ENCODE measurements around the gene LOC128125822.

LOC128125822 gene

DNA sequence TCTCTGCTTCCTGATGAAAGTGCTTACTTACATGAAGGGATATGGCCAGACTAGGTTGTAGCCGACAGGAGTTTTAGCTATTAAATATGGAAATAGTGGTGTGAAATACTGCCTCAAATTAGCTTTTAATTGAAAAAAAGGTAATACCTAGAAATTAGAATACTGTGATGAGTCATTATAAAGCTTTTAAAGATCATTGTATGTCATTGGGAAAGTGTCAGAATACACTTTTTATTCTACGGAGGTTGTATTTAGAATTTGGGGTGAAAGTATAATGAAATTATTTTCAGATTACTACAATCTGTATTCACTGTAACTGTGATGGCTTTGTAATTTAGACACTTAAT lies 2.2 kb downstream of the LOC128125822 start:
- TF ChIP-seq, protein P1, sequence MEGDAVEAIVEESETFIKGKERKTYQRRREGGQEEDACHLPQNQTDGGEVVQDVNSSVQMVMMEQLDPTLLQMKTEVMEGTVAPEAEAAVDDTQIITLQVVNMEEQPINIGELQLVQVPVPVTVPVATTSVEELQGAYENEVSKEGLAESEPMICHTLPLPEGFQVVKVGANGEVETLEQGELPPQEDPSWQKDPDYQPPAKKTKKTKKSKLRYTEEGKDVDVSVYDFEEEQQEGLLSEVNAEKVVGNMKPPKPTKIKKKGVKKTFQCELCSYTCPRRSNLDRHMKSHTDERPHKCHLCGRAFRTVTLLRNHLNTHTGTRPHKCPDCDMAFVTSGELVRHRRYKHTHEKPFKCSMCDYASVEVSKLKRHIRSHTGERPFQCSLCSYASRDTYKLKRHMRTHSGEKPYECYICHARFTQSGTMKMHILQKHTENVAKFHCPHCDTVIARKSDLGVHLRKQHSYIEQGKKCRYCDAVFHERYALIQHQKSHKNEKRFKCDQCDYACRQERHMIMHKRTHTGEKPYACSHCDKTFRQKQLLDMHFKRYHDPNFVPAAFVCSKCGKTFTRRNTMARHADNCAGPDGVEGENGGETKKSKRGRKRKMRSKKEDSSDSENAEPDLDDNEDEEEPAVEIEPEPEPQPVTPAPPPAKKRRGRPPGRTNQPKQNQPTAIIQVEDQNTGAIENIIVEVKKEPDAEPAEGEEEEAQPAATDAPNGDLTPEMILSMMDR (IDR thresholded peaks at IDR 0.05; ENCODE audit: control insufficient read depth, extremely low read depth, insufficient read depth) = no peak
- DNase-seq (ENCODE audit: low read depth) = no peak
- H3K4me3 ChIP-seq (ENCODE audit: low read depth, low read length) = peak overlapping the region; percentile 62

DNA sequence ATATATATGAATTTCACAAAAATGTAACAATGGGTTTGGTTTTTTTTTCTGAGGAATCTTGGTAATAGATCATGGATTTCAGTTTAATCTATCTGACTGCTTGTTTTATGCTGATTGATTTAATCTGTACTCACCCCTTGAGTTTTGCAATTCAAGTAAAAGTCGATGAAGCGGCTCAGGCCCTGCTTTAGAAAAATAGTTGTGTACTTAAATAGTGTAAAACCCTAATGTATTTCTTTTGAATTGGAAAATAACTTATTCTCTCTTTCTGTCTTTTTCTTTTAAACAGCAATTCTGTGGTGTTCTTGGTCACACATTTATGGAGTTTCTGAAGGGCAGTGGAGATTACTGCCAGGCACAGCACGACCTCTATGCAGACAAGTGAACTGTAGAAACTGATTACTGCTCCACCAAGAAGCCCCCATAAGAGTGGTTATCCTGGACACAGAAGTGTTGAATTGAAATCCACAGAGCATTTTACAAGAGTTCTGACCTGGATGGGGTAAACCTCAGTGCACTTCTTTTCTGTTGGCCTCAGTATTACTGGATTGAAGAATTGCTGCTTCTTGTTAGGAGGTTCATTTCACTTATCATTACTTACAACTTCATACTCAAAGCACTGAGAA lies 4.0 kb downstream of the LOC128125822 start:
- H3K4me3 ChIP-seq (ENCODE audit: low read depth, low read length) = no peak overlapping the region
- TF ChIP-seq, protein P1 (IDR thresholded peaks at IDR 0.05; ENCODE audit: control insufficient read depth, extremely low read depth, insufficient read depth) = no peak

DNA sequence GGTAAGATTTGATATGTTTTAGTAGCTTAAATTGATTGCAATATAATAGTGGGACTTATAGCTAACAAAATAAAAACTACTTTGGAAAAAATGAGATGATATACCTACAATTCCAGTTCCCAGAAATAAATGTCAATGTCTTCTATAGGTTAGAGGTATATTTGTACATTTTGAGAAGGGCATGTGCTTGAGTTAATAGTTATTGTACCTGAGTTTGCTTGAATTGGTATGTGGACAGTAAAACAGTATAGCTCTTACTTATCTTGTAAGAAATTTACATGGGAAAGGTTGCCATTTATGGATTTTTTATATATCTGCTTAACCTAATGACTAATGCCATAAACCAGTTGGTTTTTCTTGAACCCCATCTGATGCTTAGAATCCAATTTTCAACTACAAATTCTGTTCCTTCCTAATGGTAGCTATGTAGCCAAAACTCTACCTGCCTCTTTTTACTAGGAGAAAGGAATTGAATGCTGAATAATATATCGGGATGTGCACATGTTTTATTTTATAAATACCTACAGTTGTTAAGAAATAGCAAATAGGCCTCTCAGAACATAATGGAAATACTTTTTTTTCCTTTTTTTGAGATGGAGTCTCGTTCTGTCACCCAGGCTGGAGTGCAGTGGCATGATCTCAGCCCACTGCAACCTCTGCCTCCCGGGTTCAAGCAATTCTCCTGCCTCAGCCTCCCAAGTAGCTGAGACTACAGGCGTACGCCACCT lies 4.9 kb downstream of the LOC128125822 start:
- no peak for DNase-seq (ENCODE audit: low read depth)
- TF ChIP-seq, protein P1 (IDR thresholded peaks at IDR 0.05; ENCODE audit: control insufficient read depth, extremely low read depth, insufficient read depth) = no peak
- no peak overlapping the region for H3K4me3 ChIP-seq (ENCODE audit: low read depth, low read length)

More for the DNA sequence above, 4.0 kb downstream of the LOC128125822 start:
- no peak for DNase-seq (ENCODE audit: low read depth)

DNA sequence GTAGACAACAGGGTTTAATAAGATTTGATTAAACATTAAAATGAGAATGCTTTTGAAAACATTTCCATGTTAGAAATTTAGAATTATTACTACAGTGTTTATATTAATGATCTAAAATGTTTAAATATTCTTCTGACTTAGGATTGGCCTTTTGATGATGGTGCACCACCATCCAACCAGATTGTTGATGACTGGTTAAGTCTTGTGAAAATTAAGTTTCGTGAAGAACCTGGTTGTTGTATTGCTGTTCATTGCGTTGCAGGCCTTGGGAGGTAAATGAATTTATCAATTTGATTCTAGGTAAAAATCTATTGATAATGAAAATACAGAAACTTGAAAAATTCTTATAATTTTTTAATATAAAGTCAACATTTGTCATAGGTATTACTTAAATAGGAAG lies 6.5 kb downstream of the LOC128125822 start:
- DNase-seq (ENCODE audit: low read depth) = no peak
- TF ChIP-seq, protein P1 (IDR thresholded peaks at IDR 0.05; ENCODE audit: control insufficient read depth, extremely low read depth, insufficient read depth) = no peak
- no peak overlapping the region for H3K4me3 ChIP-seq (ENCODE audit: low read depth, low read length)

DNA sequence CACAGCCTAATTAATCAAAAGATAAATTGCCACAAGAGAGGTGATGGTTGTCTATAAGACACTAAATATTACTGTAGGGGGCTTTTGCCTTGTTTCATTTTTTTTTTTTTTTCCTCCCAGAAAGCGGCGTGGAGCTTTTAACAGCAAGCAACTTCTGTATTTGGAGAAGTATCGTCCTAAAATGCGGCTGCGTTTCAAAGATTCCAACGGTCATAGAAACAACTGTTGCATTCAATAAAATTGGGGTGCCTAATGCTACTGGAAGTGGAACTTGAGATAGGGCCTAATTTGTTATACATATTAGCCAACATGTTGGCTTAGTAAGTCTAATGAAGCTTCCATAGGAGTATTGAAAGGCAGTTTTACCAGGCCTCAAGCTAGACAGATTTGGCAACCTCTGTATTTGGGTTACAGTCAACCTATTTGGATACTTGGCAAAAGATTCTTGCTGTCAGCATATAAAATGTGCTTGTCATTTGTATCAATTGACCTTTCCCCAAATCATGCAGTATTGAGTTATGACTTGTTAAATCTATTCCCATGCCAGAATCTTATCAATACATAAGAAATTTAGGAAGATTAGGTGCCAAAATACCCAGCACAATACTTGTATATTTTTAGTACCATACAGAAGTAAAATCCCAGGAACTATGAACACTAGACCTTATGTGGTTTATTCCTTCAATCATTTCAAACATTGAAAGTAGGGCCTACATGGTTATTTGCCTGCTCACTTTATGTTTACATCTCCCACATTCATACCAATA lies 7.8 kb downstream of the LOC128125822 start:
- TF ChIP-seq, protein P1 (IDR thresholded peaks at IDR 0.05; ENCODE audit: control insufficient read depth, extremely low read depth, insufficient read depth) = no peak
- no peak overlapping the region for H3K4me3 ChIP-seq (ENCODE audit: low read depth, low read length)
- no peak for DNase-seq (ENCODE audit: low read depth)

DNA sequence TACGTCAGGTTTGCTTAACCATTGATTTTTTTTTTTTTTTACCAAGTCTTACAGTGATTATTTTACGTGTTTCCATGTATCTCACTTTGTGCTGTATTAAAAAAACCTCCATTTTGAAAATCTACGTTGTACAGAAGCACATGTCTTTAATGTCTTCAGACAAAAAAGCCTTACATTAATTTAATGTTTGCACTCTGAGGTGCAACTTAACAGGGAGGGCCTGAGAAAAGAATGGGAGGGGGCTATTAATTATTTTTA lies 8.4 kb downstream of the LOC128125822 start:
- no peak for DNase-seq (ENCODE audit: low read depth)
- no peak overlapping the region for H3K4me3 ChIP-seq (ENCODE audit: low read depth, low read length)
- TF ChIP-seq, protein P1 (IDR thresholded peaks at IDR 0.05; ENCODE audit: control insufficient read depth, extremely low read depth, insufficient read depth) = no peak

Measured in LNCaP clone FGC (cell line).